HG02588 (cell line): ENCODE measurements around the gene TMEM220.
"Not testable (repeated sequence)": the region's sequence is repeated elsewhere in the genome, so short reads cannot be mapped to it uniquely, and the experiment has no call there.

Experiments used
- ATAC-seq: cut with Tn5 transposase; IDR thresholded peaks from one replicate; pipeline ENCODE4 v1.9.1; 2021; ENCODE audit warnings: mild to moderate bottlenecking, moderate library complexity; ENCODE audit not compliant: unreplicated experiment

Gene TMEM220

GRCh38 chr17:10755592-10756127, 25.8 kb upstream of the TMEM220 start:
- ATAC-seq, result no peak

DNA sequence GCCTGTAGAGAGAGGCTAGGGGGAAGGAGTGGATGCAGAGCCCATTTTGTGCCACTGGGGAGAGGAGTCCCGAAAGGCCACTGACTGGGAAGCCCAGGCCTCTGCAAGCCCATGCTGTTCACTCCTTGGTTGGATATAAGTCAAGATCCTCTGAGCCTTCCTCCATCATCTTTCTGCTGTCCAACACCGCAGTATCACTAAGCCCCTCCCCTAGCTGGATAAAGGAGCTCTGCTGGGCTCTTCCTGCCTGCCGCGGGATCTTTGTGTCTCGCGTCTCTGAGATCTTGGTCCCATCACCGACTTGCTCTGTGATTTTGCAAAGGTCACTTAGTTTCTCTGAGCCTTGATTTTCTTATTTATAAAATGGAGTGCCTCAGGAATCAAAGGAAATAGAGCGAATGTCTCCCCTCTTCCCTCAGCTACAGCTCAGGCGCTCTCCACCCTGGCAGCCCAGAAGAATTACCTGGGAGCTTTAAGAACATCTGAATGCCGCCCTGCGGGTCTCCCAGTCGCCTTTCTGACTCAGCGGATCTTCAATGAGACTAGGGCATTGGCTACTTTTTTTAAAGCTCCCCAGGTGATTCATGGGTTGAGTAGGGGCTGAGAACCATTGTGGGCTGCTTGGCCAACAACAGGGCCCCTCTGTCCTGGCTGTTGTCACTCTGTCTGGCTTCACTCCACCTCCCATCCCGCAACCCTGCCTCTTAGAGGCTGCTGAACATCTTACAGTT, 25.2 kb upstream of the TMEM220 start:
- ATAC-seq, result no peak

DNA sequence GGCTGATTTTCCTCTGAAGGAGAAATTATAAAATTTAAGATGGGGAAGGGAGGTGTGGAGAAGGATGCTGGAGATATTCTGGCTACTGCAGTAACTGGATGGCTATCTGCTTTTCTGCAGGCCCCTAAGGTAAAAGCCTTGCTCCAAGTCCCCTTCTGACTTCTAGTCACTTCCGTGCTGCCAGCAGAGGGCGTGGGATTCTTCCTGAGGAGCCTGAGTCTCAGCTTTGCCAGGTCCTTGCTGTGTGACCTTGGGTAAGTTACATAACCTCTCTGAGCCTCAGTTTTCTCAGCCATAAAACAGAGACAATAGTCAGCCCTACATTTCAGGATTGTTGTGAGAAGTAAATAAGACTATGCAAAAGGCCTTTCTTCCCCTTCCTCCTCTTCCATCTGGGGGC, 24.3 kb upstream of the TMEM220 start:
- no peak for ATAC-seq

DNA sequence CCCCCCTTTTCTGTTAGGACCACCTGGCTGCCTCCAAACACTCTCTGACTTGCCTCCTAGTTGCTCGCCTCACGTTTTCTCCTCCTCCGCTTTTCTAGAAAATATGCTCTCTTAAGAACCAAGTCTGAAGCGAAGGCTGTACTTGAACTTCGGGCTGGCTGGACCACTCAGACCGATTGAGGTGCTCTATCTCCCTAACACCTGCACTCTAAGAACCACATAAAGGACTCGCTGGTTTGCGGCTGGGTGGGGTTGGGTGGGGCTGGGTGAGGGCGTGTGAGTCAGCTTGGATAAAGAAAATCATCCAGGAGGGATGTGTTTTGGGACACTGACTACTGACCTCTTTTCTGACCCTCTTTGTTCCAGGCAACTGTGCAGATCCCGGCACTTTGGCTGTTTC, 22.9 kb upstream of the TMEM220 start:
- no peak for ATAC-seq

DNA sequence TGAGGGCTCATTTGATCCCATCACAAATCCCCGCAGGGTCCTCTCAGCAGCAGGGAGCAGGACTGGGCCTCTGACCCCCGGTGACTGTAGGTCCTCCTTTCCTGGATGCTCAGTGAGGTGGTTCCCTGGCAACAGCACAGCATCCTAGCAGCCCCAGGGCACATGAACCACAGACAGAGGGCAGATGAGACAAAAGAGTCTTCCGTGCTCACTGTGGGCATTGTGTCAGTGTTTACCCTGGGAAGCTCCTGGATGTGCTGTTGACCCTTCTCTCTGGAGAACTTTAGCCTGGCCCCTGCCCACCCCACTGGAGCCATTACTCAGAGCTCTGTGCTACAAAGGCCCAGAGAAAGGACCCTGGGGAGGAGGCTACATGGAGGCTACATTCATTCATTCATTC, 21.7 kb upstream of the TMEM220 start:
- no peak for ATAC-seq

- no peak for ATAC-seq
These were observed 20.4 kb upstream of the TMEM220 start for GRCh38 chr17:10750210-10750609.

GRCh38 chr17:10748531-10749181, 18.8 kb upstream of the TMEM220 start:
- no peak for ATAC-seq

- ATAC-seq, result no peak
These were observed 15.4 kb upstream of the TMEM220 start for GRCh38 chr17:10745231-10745630.

GRCh38 chr17:10744501-10745000, 14.7 kb upstream of the TMEM220 start:
- no peak for ATAC-seq

- no peak for ATAC-seq
These were observed 13.6 kb upstream of the TMEM220 start for GRCh38 chr17:10743316-10744009.

GRCh38 chr17:10742431-10742830, 12.6 kb upstream of the TMEM220 start:
- no peak for ATAC-seq

DNA sequence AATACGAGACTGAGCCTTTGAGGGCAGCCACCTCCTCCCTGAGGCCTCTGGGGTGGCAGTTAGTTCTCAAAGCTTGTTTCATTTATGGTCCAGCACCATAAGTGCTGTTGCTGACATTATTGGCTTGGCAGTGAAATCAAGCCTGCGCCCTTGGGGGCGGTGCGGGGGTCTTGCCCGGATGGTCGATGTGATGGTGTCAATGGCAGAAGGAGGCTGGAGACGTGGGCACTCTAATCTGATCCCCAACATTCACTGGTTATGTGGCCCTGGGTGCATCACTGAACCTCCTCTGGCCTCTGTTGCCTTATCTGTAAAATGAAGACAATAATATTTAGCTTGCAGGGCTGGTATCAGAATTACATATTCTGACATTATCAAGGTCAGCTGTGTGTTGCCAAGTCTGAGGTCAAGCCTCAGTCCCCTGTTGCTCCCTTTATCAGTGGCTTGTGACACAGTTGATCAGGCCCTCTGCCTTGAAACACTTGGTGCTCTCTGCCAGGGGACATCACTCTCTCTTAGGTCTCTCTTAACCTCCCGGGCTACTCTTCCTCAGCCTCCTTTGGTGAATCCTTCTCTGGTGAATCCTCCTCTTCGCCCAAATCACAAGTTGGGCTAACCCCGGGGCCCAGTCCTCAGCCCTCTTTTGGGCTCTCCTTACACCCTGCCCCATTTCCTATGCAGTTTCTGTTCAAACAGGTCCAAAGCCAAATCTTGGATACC, 11.8 kb upstream of the TMEM220 start:
- ATAC-seq, result no peak

- no peak for ATAC-seq
These were observed 9.6 kb upstream of the TMEM220 start for GRCh38 chr17:10739386-10739785.

GRCh38 chr17:10738521-10739258, 8.9 kb upstream of the TMEM220 start:
- no peak for ATAC-seq

- ATAC-seq, result no peak
These were observed 7.9 kb upstream of the TMEM220 start for GRCh38 chr17:10737736-10738135.

DNA sequence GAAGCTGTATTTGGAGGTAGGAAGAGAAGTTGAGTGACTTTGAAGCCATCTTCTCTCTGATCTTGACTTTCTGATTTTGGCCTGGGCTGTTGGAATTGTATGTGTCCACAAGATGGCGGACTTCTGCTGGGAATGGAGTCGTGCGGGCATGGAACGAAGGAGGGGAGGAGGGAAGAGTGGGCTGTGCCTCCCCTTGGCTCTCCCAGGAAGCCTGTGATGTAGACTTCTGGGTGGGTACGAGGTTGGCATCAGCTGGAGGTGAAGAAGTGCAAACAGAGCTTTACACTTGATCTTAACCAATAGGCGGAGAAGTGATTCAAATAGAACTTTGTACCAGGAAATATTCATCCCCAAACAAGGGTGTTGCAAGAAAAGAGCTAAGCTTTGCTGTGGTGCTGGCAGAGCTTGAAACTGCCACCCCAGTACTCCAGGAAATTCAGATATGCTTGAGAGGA, 7.4 kb upstream of the TMEM220 start:
- no peak for ATAC-seq

GRCh38 chr17:10735821-10736220, 6.0 kb upstream of the TMEM220 start:
- ATAC-seq, result no peak

DNA sequence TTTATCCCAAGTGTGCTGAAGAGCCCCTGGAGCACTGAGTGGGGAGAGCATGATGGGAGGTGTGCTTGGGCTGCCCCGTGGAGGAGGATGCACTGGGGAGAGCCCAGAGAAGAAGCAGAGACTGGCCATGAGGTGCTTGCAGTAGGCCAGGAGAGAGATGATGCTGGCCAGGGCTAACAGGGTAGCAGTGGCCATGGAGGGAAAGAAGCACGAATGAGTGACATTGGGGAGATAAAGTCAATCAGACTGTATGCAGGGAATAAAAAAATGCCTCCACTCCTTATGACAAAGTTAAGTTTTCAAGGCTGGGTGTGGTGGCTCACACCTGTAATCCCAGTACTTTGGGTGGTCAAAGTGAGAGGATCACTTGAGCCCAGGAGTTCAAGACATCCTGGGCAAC, 5.4 kb upstream of the TMEM220 start:
- ATAC-seq, result no peak

DNA sequence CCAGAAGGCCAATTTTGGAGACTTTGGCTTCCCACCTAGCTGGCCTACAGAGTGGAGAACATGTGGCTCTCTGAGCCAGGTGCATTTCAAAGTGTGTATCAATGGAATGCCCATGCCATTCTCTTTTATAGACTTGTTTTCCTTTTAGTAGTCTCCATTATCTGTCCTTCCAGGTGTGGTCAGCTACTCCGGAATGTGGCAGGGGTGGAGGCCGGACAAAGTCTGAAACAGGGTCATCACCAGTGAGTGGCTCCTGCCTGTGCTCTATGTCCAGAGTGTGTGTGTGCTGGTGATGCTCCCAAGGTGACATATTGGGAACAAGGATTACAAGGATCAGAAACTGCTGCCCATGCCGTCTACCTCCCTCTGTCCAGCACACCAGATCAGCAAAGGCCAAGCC, 3.8 kb upstream of the TMEM220 start:
- no peak for ATAC-seq

DNA sequence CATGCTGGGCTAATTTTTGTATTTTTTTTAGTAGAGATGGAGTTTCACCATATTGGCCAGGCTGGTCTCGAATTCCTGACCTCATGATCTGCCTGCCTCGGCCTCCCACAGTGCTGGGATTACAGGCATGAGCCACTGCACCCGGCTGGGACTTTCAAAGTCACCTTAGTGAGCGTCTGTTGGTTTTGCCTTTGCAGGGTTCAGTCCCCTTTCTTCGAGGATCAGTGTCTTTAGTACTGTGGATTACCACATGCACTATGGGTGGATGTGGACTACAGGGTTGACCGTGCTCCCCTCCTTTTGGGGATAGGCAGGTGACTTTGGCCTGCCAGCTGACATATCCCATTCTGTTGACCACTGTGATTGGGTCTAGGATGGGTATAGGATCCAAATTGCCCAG, 2.3 kb upstream of the TMEM220 start:
- ATAC-seq, result not testable (repeated sequence)
